Stimulated activated CD4-positive, alpha-beta T cell treated with anti-CD3 and anti-CD28 coated beads, Interleukin-4, amount 100 ng/mL, for 1 hour (primary cell): ENCODE results near the gene DRC1.
A peak's percentile ranks its signal among the peaks of the same experiment; 100 is the strongest.
"Not testable (repeated sequence)": the region's sequence is repeated elsewhere in the genome, so short reads cannot be mapped to it uniquely, and the experiment has no call there.

Experiments used
- DNase-seq: peaks from one replicate; pipeline ENCODE4 v3.0.0-alpha.2; 2020

DRC1 gene

DNA sequence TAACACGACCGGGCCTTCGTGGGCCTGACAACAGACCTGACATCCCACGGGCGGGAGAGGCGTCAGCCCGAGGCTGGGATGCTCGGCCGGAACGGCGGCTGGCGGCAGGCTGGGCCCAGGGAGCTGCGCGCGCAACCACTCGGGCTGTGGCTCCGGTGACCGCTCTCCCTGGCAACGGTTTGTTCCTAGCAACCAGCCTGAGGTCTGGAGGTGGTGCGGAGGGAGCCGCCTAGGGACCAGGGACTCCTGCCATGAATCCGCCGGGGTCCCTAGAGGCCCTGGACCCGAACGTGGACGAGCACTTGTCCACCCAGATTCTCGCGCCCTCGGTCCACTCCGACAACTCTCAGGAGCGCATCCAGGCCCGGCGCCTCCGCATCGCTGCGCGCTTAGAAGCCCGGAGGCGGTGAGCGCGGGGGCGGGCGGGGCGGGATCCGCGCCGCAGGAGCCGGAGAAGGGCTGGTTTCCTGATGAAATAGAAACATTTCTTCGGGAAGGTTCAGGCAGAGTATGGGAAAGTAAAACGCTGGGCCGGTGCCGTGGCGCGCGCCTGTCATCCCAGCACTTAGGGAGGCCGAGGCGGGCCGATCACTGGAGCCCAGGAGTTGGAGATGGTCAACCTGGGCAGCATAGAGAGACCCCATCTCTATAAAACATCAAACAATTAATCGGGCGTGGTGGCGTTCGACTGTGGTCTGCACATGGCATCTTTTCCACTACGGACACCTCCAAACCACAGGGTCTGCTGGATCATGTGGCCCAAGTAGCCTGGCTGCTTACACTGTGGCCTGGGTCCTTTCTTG lies at the start of gene DRC1:
Gene DRC1 (plus strand): TSS at position 182 of the 803 bp plus-strand sequence. CDS start 70 bp downstream, at position 252.
- peak; percentile 6 for DNase-seq

GRCh38 chr2:26352892-26353291 lies 48.8 kb upstream of the DRC1 start:
- peak; percentile 16 for DNase-seq

DNA sequence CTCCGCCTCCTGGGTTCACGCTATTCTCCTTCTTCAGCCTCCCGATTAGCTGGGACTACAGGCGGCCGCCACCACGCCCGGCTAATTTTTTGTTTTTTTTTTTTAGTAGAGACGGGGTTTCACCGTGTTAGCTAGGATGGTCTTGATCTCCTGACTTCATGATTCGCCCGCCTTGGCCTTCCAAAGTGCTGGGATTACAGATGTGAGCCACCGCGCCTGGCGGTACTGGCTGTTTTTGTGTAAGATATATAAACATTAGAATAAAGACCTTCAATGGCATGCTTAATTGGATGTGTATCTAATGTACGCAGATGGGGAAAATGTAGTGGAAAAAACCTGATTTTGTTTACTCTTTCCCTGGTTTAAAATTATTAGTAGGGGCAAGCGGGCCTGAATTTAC lies 47.3 kb upstream of the DRC1 start:
- DNase-seq = not testable (repeated sequence)

- DNase-seq = no peak
Observed at GRCh38 chr2:26355038-26355995, 46.4 kb upstream of the DRC1 start.

DNA sequence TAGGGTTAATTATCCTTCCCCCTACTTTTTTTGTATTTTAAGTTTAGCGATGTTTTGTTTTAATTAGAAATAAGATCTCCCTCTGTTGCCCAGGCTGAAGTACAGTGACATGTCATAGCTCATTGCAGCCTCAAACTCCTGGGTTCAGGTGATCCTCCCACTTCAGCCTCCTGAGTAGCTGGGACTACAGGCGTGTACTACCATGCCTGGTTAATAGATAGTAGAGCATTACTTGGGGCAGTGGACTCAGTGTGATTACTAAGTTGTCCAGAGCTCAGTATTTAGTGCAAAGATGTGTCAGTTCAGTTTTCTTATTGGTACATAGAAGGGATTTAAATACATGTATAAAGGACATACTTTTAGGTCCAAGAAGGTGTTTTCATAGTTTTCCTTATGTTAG lies 45.6 kb upstream of the DRC1 start:
- no peak for DNase-seq

DNA sequence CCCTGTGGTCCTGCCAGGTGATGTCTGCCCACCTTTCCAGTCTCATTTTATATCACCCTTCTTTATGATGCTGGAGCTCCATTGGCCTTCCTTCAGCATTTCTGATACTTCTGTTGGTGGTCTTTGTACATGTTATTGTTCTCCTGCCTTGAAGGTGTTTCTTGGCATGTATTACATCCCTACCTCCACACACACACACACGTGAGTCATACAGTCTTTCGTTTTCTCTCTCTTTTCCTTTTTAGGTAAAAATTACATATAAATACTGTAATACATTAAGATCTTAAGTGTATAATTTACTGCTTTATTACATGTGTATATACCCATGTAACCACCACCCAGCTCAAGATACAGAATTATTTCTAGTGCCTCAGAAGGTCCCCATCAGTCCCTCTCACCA lies 44.9 kb upstream of the DRC1 start:
- DNase-seq = no peak

- DNase-seq = no peak
Observed at GRCh38 chr2:26359886-26360473, 41.7 kb upstream of the DRC1 start.

DNA sequence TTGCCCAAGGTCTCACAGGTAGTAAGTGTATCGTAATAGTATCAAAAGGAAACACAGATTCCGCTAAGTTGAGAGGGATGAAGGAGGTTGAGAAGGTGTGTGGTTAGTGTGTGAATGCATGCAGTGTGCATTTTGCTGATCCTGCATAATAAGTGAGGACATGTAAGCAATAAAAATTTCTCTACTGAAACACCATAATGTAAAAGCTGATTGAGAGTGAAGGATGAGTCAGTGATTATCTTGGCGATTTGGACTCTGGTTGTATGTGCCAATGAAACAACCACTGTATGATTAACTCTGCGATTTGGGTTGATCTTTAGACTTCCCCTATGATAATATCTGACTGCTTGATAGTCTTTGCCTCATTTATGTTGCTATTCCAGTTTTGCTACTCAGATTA lies 38.4 kb upstream of the DRC1 start:
- no peak for DNase-seq

GRCh38 chr2:26363958-26364357 lies 37.8 kb upstream of the DRC1 start:
- DNase-seq = no peak

DNA sequence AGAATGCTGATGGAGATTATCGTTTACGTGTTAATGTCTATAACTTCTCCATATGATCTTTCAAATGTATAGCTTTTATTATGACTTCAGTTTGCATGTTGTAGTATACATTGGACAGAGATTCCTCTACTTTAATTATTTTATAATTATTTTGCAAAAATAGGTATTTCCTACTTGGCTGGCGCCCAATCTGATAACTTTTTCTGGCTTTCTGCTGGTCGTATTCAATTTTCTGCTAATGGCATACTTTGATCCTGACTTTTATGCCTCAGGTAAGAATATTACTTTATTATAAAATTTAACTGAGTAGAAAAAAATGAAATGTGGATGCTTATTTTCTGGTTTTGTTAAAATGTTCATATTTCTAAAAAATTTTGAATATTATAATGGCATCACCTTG lies 37.1 kb upstream of the DRC1 start:
- DNase-seq = no peak

DNA sequence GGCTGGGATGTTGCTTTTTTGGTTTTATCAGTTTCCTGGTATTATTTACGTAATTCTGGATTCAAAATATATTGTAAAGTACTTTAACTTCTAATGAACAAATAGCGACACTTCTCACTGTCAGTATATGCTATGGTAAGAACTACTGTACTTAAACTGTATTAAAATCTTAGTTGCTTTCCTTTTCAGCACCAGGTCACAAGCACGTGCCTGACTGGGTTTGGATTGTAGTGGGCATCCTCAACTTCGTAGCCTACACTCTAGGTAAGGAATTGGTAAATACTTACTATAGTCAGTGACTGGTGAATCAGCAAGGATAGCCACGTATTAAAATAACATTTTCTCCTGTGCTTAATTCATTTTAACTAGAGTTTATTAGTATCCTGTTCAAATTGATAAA lies 34.8 kb upstream of the DRC1 start:
- no peak for DNase-seq

GRCh38 chr2:26369664-26370063 lies 32.1 kb upstream of the DRC1 start:
- not testable (repeated sequence) for DNase-seq

- not testable (repeated sequence) for DNase-seq
Observed at GRCh38 chr2:26370909-26371308, 30.8 kb upstream of the DRC1 start.

DNA sequence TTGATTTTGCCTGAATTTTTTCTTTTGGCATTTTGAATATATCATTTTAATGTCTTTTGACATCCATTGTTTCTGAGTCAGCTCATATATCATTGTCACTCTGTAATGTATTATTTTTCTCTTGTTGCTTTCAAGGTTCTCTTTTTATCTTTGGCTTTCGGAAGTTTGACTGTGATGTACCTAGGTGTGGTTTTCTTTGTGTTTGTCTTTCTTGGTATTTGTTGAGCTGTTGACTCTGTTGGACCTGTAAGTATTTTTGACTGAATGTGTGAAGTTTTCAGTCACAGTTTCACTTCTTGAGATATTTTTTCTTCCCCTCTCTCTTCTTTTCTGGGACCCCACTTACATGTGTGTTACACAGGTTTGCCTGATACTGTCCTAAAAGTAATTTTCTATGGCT lies 24.9 kb upstream of the DRC1 start:
- DNase-seq = no peak

DNA sequence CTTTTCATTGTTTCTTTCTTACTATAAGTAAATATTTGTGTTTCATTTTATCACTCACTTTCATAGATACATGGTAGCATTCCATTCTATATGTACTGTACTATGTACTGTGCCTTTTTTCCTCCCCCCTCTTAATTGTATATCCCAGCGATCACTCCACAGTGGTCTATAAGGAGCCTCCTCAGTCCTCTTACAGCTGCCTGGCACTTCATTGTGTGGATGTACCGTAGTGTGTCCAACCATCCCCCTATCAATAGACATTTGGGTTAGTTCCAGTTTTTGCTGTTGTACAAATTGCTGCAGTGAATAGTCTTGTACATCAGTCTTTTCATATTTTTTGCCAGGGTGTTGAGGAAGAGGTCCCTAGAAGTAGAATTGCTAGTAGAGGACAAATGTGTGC lies 21.4 kb upstream of the DRC1 start:
- DNase-seq = no peak

- no peak for DNase-seq
Observed at GRCh38 chr2:26382564-26382963, 19.2 kb upstream of the DRC1 start.

- no peak for DNase-seq
Observed at GRCh38 chr2:26384183-26384582, 17.5 kb upstream of the DRC1 start.

DNA sequence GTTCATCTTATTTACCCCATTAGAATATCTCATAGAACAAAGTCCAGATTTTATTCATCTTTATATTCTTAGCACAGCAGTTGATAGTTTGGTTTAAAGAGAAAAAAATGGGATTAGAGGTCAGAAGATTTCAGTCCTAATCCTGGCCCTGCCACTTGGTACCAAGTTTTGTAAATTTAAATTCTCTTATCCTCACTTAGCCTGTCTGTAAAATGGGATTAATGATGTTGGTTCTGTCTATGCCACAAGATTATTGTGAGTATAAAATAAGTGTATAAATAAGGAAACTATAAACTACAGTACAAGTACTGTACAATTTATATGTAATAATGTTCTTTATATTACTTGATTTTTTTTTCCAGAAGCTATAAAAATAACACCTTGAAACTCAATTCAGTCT lies 17.1 kb upstream of the DRC1 start:
- DNase-seq = no peak

DNA sequence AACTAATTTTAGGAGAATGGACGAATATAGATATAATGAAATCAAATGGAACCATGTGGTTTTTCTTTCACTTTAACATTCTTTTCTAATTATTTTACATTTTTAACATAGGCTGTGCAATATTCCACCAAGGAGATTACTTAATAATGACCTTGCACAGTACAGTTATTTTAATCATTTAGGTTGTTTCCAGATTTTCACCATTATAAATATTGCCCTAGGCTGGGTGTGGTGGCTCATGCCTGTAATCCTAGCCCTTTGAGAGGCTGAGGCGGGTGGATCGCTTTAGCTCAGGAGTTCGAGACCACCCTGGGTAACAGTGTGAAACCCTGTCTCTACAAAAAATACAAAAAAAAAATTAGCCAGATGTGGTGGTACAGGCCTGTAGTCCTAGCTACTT lies 14.5 kb upstream of the DRC1 start:
- no peak for DNase-seq

GRCh38 chr2:26394694-26395093 lies 7.0 kb upstream of the DRC1 start:
- no peak for DNase-seq

DNA sequence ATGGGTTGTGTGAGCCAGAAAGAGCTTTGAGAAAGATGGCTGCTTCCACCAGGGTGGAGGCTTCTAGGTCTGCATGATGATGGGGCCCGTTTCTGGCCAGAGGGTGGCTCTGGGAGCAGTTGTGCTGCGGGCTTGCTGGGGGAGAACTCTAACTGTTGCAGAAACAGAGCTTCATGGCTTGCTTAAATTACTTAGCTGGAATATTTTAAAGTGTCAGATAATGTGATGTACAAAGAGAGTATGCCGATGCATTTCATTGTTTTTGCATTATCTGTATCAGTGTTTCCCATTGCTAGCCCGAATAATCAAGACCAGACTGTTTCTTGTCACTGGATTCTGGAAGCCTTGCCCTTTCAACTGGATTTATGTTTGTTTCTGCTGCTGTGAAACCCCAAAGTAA lies 6.3 kb upstream of the DRC1 start:
- no peak for DNase-seq

DNA sequence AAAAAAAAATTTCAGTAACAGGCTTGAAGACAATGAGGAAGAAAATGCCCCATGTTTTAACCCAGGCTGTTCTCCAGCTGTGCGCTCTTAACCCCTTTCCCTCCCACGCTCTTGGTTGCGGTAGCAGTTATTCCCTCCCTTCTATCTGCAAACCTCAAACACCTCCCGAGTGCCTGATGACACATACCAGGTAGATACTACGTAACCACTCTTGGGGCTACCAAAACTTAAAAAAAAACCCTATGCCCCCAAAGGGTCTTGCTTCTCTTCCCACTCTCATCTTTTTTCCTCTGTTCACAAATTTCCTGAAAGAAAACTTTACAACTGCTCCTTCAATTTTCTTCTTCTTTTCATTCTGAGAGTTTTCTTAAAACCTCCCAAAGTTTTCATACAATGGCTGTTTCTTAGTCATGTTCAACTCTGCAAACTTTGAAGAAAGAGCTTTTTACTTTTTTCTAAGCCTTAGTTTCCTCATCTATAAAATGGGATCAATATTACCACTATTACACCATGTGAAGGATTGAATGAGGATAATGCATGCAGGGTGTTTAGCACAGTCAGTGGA lies 4.9 kb upstream of the DRC1 start:
- DNase-seq = peak; percentile 18

DNA sequence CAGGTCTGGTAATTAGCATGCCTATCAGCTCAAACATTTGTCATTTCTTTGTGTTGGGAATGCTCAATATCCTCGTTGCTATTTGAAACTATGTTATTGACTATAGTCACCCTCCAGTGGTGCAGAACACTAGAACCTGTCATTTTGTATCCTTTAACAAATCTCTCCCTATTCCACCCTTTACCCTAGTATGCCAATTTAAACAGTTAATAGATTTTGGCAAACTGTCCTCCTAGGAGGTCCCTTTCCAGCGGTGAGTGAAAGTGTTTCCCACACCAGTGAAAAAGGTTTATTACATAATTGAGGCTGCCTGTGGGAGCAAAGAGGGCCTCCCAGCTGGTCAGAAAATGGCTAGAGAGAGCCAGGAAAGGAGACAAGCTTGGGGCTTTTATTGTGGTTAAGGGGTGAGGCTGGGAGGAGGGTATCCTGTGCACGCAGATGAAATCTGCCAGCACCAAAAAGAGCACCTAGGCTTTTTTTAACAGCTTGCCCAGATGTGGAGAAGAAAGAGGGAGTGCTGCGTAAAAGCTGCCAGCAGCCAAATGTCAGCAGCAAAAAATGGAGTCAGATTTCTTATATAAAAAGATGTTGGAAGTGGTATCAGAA lies 1.8 kb upstream of the DRC1 start:
- no peak for DNase-seq
